HEK293 (cell line): Measurements from ENCODE around the gene PHLPP2.

Experiments
- ZBTB44 ChIP-seq: fragments of 450-650 bp; IDR thresholded peaks from 2 replicates; pipeline ENCODE4 v1.5.1; 2018; ENCODE audit warnings: missing biosample characterization, mild to moderate bottlenecking, missing genetic modification characterization
- ZNF138 ChIP-seq: fragments of 450-650 bp; formaldehyde crosslinking; IDR thresholded peaks from 2 replicates; pipeline ENCODE4 v1.5.1; 2016; ENCODE audit warnings: missing biosample characterization, missing genetic modification characterization, borderline replicate concordance
- ZNF184 ChIP-seq: fragments of 450-650 bp; IDR thresholded peaks from 2 replicates; pipeline ENCODE4 v1.5.1; 2018; ENCODE audit warnings: missing biosample characterization, mild to moderate bottlenecking, missing genetic modification characterization
- ZNF19 ChIP-seq: fragments of 450-650 bp; formaldehyde crosslinking; IDR thresholded peaks from 2 replicates; pipeline ENCODE4; 2016; ENCODE audit warnings: missing biosample characterization, missing genetic modification characterization, low read depth
- ZNF280D ChIP-seq: fragments of 450-650 bp; formaldehyde crosslinking; IDR thresholded peaks from 2 replicates; pipeline ENCODE4 v1.5.1; 2016; ENCODE audit warnings: missing biosample characterization, missing genetic modification characterization
- ZNF292 ChIP-seq: fragments of 450-650 bp; formaldehyde crosslinking; IDR thresholded peaks from 2 replicates; pipeline ENCODE4 v1.5.1; 2016; ENCODE audit warnings: low read depth, missing biosample characterization, missing genetic modification characterization, borderline replicate concordance
- ZNF510 ChIP-seq: fragments of 450-650 bp; formaldehyde crosslinking; IDR thresholded peaks from 2 replicates; pipeline ENCODE4 v1.5.1; 2018; ENCODE audit warnings: mild to moderate bottlenecking, missing genetic modification characterization, missing biosample characterization; ENCODE audit not compliant: insufficient replicate concordance
- ZNF530 ChIP-seq: fragments of 450-650 bp; formaldehyde crosslinking; IDR thresholded peaks from 2 replicates; pipeline ENCODE4 v1.5.1; 2016; ENCODE audit warnings: low read depth, missing biosample characterization, missing genetic modification characterization
- ZNF549 ChIP-seq: fragments of 450-650 bp; IDR thresholded peaks from 2 replicates; pipeline ENCODE4 v1.5.1; 2018; ENCODE audit warnings: missing biosample characterization, missing genetic modification characterization, mild to moderate bottlenecking, inconsistent platforms, moderate library complexity
- ZSCAN16 ChIP-seq: fragments of 450-650 bp; formaldehyde crosslinking; IDR thresholded peaks from 2 replicates; pipeline ENCODE4 v1.5.1; 2016; ENCODE audit warnings: missing biosample characterization, missing genetic modification characterization
- TF ChIP-seq, protein P1 (sequence below): fragments of 450-650 bp; formaldehyde crosslinking; IDR thresholded peaks from 2 replicates; pipeline ENCODE4 v1.5.1; 2016; ENCODE audit warnings: missing biosample characterization, missing genetic modification characterization
- TF ChIP-seq, protein P2 (sequence below): fragments of 450-650 bp; formaldehyde crosslinking; IDR thresholded peaks from 2 replicates; pipeline ENCODE4 v1.5.1; 2016; ENCODE audit warnings: missing biosample characterization, missing genetic modification characterization
- TF ChIP-seq, protein P3 (sequence below): fragments of 450-650 bp; formaldehyde crosslinking; IDR thresholded peaks from 2 replicates; pipeline ENCODE4 v1.5.1; 2016; ENCODE audit warnings: missing biosample characterization, missing genetic modification characterization, borderline replicate concordance

DNA sequence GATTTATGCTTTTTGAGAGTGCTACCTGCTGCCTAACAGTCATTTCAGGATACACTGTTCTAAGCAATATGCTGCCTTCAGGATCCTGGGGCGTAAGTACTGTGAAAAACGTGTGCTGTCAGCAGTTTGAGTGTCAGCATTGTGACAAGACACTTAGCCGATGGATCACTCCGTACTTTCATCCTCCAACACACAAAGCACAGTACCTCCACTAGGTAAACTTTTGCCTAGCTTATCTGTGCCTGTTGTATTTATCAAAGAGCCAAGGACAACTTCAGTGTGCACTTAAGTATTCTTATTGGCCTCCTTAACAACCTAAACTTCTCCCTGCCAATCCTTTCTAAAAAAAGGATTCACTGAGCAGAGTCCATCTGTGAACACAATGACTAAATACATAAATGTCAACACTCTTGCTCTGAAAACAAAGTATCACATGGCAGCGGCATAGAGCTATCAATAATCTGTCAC, 33.8 kb upstream of the PHLPP2 start:
- TF ChIP-seq ZNF549 (tag by site-specific recombination) (no peak), ZNF510 (no peak), ZNF138 (no peak), ZSCAN16 (tag by site-specific recombination) (no peak), ZNF530 (tag by site-specific recombination) (no peak), ZNF280D (tag by site-specific recombination) (no peak), ZBTB44 (no peak), ZNF184 (no peak), ZNF19 (no peak), ZNF292 (tag by site-specific recombination) (no peak)
- TF ChIP-seq, protein P1, sequence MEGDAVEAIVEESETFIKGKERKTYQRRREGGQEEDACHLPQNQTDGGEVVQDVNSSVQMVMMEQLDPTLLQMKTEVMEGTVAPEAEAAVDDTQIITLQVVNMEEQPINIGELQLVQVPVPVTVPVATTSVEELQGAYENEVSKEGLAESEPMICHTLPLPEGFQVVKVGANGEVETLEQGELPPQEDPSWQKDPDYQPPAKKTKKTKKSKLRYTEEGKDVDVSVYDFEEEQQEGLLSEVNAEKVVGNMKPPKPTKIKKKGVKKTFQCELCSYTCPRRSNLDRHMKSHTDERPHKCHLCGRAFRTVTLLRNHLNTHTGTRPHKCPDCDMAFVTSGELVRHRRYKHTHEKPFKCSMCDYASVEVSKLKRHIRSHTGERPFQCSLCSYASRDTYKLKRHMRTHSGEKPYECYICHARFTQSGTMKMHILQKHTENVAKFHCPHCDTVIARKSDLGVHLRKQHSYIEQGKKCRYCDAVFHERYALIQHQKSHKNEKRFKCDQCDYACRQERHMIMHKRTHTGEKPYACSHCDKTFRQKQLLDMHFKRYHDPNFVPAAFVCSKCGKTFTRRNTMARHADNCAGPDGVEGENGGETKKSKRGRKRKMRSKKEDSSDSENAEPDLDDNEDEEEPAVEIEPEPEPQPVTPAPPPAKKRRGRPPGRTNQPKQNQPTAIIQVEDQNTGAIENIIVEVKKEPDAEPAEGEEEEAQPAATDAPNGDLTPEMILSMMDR: no peak
- TF ChIP-seq, protein P2, sequence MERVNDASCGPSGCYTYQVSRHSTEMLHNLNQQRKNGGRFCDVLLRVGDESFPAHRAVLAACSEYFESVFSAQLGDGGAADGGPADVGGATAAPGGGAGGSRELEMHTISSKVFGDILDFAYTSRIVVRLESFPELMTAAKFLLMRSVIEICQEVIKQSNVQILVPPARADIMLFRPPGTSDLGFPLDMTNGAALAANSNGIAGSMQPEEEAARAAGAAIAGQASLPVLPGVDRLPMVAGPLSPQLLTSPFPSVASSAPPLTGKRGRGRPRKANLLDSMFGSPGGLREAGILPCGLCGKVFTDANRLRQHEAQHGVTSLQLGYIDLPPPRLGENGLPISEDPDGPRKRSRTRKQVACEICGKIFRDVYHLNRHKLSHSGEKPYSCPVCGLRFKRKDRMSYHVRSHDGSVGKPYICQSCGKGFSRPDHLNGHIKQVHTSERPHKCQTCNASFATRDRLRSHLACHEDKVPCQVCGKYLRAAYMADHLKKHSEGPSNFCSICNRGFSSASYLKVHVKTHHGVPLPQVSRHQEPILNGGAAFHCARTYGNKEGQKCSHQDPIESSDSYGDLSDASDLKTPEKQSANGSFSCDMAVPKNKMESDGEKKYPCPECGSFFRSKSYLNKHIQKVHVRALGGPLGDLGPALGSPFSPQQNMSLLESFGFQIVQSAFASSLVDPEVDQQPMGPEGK: no peak
- TF ChIP-seq, protein P3, sequence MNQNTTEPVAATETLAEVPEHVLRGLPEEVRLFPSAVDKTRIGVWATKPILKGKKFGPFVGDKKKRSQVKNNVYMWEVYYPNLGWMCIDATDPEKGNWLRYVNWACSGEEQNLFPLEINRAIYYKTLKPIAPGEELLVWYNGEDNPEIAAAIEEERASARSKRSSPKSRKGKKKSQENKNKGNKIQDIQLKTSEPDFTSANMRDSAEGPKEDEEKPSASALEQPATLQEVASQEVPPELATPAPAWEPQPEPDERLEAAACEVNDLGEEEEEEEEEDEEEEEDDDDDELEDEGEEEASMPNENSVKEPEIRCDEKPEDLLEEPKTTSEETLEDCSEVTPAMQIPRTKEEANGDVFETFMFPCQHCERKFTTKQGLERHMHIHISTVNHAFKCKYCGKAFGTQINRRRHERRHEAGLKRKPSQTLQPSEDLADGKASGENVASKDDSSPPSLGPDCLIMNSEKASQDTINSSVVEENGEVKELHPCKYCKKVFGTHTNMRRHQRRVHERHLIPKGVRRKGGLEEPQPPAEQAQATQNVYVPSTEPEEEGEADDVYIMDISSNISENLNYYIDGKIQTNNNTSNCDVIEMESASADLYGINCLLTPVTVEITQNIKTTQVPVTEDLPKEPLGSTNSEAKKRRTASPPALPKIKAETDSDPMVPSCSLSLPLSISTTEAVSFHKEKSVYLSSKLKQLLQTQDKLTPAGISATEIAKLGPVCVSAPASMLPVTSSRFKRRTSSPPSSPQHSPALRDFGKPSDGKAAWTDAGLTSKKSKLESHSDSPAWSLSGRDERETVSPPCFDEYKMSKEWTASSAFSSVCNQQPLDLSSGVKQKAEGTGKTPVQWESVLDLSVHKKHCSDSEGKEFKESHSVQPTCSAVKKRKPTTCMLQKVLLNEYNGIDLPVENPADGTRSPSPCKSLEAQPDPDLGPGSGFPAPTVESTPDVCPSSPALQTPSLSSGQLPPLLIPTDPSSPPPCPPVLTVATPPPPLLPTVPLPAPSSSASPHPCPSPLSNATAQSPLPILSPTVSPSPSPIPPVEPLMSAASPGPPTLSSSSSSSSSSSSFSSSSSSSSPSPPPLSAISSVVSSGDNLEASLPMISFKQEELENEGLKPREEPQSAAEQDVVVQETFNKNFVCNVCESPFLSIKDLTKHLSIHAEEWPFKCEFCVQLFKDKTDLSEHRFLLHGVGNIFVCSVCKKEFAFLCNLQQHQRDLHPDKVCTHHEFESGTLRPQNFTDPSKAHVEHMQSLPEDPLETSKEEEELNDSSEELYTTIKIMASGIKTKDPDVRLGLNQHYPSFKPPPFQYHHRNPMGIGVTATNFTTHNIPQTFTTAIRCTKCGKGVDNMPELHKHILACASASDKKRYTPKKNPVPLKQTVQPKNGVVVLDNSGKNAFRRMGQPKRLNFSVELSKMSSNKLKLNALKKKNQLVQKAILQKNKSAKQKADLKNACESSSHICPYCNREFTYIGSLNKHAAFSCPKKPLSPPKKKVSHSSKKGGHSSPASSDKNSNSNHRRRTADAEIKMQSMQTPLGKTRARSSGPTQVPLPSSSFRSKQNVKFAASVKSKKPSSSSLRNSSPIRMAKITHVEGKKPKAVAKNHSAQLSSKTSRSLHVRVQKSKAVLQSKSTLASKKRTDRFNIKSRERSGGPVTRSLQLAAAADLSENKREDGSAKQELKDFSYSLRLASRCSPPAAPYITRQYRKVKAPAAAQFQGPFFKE (tag by site-specific recombination): no peak
